Activated naive CD8-positive, alpha-beta T cell treated with anti-CD3 and anti-CD28 coated beads, Interleukin-2, amount 10 ng/mL, durations not matched to agents 7 days and 5 days (primary cell): ENCODE data around the gene GIMAP1. TPM values are rescaled to one million over a fixed set of nuclear protein-coding genes. Genes with fewer than 3 reads are reported as not detected.

Source experiments
- ATAC-seq: fragments of 150-1000 bp; cut with Tn5 transposase; one replicate; pipeline ENCODE4 v1.10.0; 2021; ENCODE audit warnings: low read depth, moderate library complexity
- POLR2A ChIA-PET: fragments of 350-600 bp; sonication (Branson Sonifier 250); formaldehyde crosslinking; loops from one replicate; lab custom pipeline; 2021; ENCODE audit warnings: antibody characterized with exemption; lab: Charles Lee
- DNase-seq: peaks from one replicate; pipeline ENCODE4 v3.0.0; 2021
- H3K27ac Mint-ChIP-seq: one replicate; pipeline ENCODE4 v1.8.0; 2022; ENCODE audit warnings: mild to moderate bottlenecking, mixed read lengths
- H3K27me3 Mint-ChIP-seq: one replicate; pipeline ENCODE4 v1.8.0; 2022; ENCODE audit warnings: mild to moderate bottlenecking, moderate library complexity, mixed read lengths
- H3K36me3 Mint-ChIP-seq: one replicate; pipeline ENCODE4 v1.8.0; 2021; ENCODE audit warnings: mild to moderate bottlenecking, mixed read lengths
- H3K4me1 Mint-ChIP-seq: one replicate; pipeline ENCODE4 v1.8.0; 2021; ENCODE audit warnings: mixed read lengths
- H3K4me3 Mint-ChIP-seq: one replicate; pipeline ENCODE4 v1.8.0; 2022; ENCODE audit warnings: mild to moderate bottlenecking, moderate library complexity, mixed read lengths
- H3K9me3 Mint-ChIP-seq: one replicate; pipeline ENCODE4 v1.8.0; 2021; ENCODE audit warnings: mixed read lengths
- total RNA-seq, 2 experiments: library from RNA; stranded (reverse); gene quantifications; one replicate each; pipeline ENCODE4 v1.2.3, GENCODE V29; 2021

The GIMAP1 gene
- total RNA-seq, 2 experiments from 2014 or later, result 42.1 to 43.0 TPM

DNA sequence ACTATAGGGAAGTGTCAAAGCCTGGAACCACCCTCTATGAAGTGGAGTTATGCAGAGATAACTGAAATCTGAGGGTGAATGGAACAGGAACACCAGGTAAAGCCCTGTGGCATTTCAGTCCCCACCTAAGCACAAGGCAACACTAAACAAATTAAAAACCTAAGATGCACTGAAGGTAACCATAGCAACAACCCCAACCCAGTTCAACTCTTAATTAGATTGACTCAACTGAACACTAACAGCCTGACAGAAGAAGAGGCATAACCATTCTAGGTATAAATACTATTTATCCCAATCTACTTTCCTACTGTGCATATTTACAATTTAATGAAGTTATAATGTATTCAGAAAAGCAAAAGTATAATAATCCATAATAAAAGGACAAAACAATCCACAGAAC lies 11.6 kb downstream of the GIMAP1 start:
- H3K9me3 Mint-ChIP-seq, result peaks cover 30% of the 10 kb centered on the region
- no peak overlapping the region for H3K4me3 Mint-ChIP-seq
- POLR2A ChIA-PET, result interaction anchor here (0.9 kb wide), 1 partner anchor 11 kb away, joined by 4 read pairs; no protein-coding TSS in a partner anchor
- DNase-seq, result no peak
- H3K36me3 Mint-ChIP-seq, result peaks cover 65% of the 10 kb centered on the region
- H3K4me1 Mint-ChIP-seq, result peaks cover 53% of the 10 kb centered on the region
- ATAC-seq, result no peak
- H3K27ac Mint-ChIP-seq, result no peak overlapping the region
- H3K27me3 Mint-ChIP-seq, result no peaks in the 10 kb centered on the region

DNA sequence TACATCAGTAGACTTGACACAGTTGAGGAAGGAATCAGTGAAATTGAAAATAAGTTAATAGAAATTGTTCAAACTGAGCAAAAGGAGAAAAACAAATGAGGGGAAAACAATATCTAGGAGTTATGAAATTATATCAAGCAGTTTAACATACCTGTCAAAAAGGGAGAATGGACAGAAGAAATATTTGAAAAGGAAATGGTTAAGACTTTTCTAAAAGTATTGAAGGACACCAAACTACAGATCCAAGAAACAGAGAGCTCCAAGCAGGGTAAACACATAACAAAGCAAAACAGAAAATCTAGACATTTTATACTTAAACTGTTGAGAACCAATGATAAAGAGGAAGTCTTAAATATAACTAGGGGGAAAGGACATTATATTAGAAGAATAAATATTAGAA lies 12.2 kb downstream of the GIMAP1 start:
- Mint-ChIP-seq H3K9me3 (peaks cover 30% of the 10 kb centered on the region), H3K4me1 (peaks cover 54% of the 10 kb centered on the region)

DNA sequence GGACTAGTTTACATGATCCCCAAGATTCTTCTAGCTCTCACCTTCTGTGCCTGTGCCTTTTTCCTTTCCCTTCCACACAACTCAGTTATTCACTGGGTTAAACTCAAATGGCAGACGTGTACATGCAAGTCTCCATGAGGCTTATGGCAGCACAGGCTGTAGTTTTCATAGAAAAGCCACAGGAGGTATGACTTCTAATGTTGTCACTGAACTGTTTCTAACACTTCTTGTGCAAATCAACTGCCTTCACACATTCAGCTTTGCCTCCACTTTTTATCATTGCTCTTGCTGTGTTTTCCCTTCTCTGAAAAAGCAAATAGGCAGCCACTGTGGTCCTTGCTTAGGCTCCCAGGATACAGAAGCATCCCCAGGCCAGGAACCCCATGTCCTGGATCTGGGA lies 15.5 kb downstream of the GIMAP1 start:
- Mint-ChIP-seq H3K36me3 (peaks cover 28% of the 10 kb centered on the region), H3K4me1 (peaks cover 72% of the 10 kb centered on the region), H3K27me3 (no peaks in the 10 kb centered on the region), H3K4me3 (peak overlapping the region; percentile 80), H3K27ac (peak overlapping the region; percentile 97), H3K9me3 (peaks cover 16% of the 10 kb centered on the region)
- POLR2A ChIA-PET, result interaction anchor here (0.8 to 4.4 kb wide), 16 partner anchors 9 to 283 kb away, joined by 3 to 37 read pairs (median 6); partner anchors contain the start of genes GIMAP1, GIMAP2, GIMAP4 and GIMAP6
- ATAC-seq (peak; percentile 68), DNase-seq (no peak)

More for the DNA sequence above, 12.2 kb downstream of the GIMAP1 start:
- Mint-ChIP-seq H3K4me3 (no peak overlapping the region), H3K36me3 (peaks cover 59% of the 10 kb centered on the region), H3K27ac (no peak overlapping the region), H3K27me3 (no peaks in the 10 kb centered on the region)
- ATAC-seq (no peak), DNase-seq (no peak)
- POLR2A ChIA-PET, result interaction anchor here (0.9 kb wide), 1 partner anchor 9 kb away, joined by 3 read pairs; the partner anchor contains the start of gene GIMAP5

DNA sequence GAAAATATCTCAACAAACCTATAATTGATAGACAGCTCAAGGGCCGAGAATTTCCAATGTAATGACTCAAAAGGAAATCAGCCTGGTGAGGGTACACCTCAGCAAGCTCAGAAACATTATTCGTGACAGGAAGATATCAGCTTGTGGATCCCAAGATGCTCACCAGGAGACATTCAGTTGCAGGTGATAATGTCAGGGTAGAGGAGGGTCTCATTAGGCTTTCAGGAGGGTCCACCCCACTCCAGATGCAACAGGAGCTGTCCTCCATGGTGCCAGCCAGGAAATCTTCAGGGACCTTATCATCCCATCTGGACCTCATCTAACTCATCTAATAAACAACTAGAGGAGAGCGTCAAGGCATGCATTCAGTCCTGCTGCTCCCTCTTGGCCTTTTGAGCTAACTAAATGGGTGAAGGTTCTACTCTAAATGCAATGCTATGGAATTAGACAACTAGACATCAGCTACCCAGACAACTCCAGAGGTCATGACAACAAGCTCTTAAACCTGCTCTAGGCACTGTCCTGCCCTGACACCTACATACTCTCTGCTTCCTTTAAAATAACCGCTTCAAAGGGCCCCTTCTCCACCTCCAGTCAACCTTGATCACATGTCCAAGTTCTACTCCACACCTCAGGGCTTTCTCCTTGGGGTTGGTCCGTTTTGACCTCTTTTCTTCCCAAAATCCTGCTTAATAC lies 16.5 kb downstream of the GIMAP1 start:
- Mint-ChIP-seq H3K27me3 (no peaks in the 10 kb centered on the region), H3K36me3 (peaks cover 20% of the 10 kb centered on the region), H3K9me3 (peaks cover 10% of the 10 kb centered on the region), H3K27ac (peak overlapping the region; percentile 97), H3K4me1 (peaks cover 67% of the 10 kb centered on the region), H3K4me3 (peak overlapping the region; percentile 80)
- peak; percentile 24 for ATAC-seq
- no peak for DNase-seq
- POLR2A ChIA-PET, result interaction anchor here (0.6 to 4.4 kb wide), 15 partner anchors 8 to 284 kb away, joined by 3 to 37 read pairs (median 6); partner anchors contain the start of genes GIMAP1, GIMAP2, GIMAP4 and GIMAP6

DNA sequence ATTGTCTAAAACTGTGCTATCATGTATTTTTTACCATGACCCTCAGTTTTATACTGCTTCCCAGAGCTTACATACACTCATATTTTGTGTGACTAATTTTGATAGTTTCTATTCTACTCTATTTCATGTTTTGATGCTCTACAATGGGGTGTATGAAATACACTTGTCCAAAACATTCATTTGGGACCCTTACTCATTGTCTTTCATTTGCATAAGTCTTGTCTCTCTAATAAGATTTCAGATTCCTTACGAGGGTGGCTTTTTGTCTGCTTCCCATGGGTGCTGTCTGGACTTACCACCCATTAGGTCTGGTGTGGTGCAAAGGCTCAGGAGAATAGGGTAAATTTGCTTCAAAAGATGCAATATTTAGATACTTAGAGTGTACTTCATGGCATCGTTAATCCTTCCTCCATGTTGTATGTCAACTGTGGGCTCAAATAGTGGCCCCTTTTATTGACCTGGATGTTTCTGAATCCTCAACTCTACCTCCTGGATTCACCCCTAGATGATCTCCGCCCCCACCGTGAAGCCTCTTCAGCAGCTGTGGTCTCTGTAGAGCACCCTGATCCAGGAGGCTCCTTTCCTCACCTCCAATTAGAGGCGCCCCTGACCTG lies 17.2 kb downstream of the GIMAP1 start:
- ATAC-seq (no peak), DNase-seq (no peak)
- POLR2A ChIA-PET, result interaction anchor here (1.7 to 4.4 kb wide), 7 partner anchors 10 to 284 kb away, joined by 4 to 37 read pairs (median 14); partner anchors contain the start of genes GIMAP1, GIMAP4 and GIMAP7
- H3K4me3 Mint-ChIP-seq, result peak overlapping the region; percentile 80
- H3K27ac Mint-ChIP-seq, result peak overlapping the region; percentile 97
- peaks cover 6% of the 10 kb centered on the region for H3K9me3 Mint-ChIP-seq
- H3K36me3 Mint-ChIP-seq, result peaks cover 20% of the 10 kb centered on the region
- peaks cover 66% of the 10 kb centered on the region for H3K4me1 Mint-ChIP-seq
- no peaks in the 10 kb centered on the region for H3K27me3 Mint-ChIP-seq

DNA sequence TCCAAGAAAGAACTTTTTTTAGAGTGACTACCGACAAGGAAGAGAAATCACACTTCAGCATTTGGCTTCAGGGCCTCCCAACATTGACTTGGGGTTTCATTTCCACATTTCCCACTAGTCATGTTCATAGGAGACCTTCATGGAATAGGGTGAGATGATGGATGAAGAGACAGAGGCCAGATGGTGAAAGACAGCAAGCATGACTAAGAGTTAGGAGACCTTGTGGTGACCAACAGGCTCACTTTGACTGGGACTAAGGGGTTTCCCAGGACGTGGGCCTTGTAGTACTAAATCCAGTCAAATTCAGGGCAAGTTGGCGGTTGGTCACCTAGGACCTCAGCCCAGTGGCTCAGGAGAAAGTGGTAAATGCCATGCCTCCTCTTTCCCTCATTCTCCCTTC lies 17.8 kb downstream of the GIMAP1 start:
- peaks cover 65% of the 10 kb centered on the region for H3K4me1 Mint-ChIP-seq
- DNase-seq, result no peak

DNA sequence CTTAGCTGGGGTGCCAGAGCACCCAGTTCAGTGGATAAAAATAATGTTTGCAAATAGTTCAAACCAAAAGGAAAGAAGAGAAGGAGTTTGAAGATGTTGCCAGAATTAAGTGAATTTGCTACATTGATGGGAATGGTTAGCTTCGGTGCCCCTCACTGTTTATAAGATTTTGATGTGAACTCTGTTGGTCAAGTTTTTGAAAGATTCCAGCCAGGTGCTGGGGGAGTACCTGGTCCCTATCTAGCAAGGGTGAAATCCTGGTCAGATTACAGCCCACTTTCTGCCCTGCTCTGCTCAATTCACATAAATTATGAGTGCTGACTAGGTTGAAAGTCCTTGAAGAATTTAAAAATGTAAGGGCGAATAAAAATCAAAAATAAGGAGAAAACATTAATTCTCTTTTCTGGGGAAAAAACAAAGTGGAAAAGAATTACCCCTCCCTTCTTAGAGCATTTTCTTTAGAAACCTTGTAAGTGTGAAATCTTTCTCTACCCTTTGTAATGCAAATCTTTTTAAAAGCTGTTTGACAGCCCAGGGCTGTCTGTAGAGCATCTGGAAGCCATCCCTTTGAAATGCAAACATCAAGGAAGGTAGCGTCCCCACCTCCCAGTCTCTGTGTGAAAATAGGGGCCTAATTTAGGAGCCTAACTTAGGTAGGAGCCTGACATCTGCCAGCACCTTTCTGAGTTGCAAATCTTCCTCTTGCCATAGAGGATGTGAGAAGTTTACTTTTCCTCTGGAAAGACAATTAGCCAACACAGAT lies 19.4 kb downstream of the GIMAP1 start:
- POLR2A ChIA-PET, result interaction anchor here (0.6 to 5.5 kb wide), 4 partner anchors 19 to 168 kb away, joined by 3 to 33 read pairs (median 10); partner anchors contain the start of genes GIMAP1 and GIMAP4
- H3K27me3 Mint-ChIP-seq, result no peaks in the 10 kb centered on the region
- H3K4me1 Mint-ChIP-seq, result peaks cover 68% of the 10 kb centered on the region
- ATAC-seq (no peak), DNase-seq (no peak)
- H3K9me3 Mint-ChIP-seq, result no peaks in the 10 kb centered on the region
- peak overlapping the region; percentile 98 for H3K4me3 Mint-ChIP-seq
- peaks cover 28% of the 10 kb centered on the region for H3K36me3 Mint-ChIP-seq
- H3K27ac Mint-ChIP-seq, result peak overlapping the region; percentile 98

More for the DNA sequence above, 17.8 kb downstream of the GIMAP1 start:
- Mint-ChIP-seq H3K27me3 (no peaks in the 10 kb centered on the region), H3K27ac (peak overlapping the region; percentile 98), H3K36me3 (peaks cover 20% of the 10 kb centered on the region), H3K9me3 (peaks cover 2% of the 10 kb centered on the region), H3K4me3 (no peak overlapping the region)
- no peak for ATAC-seq
- POLR2A ChIA-PET, result interaction anchor here (4.4 kb wide), 1 partner anchor 12 kb away, joined by 23 read pairs; no protein-coding TSS in a partner anchor

DNA sequence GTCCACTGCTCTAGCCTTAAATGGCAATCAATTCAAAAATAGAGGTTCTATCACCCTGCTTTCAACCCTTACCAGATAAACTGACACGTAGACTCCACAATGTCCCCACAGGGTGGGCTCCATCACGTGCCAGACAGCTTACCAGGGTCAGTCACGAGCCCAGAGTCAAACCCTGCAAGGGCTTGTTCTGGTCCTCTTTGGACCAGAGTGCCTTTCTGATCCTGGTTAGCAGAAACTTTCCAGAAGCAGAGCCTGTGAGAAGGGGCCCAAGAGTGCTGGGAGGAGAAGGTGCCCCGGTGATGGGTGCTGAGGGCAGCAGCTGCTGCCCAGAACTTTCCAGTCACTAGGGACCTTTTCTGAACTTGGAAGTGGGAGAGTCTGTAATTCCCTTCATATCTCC lies 20.5 kb downstream of the GIMAP1 start:
- peak overlapping the region; percentile 98 for H3K27ac Mint-ChIP-seq
- no peaks in the 10 kb centered on the region for H3K27me3 Mint-ChIP-seq
- no peak for DNase-seq
- ATAC-seq, result peak; percentile 8
- H3K36me3 Mint-ChIP-seq, result peaks cover 36% of the 10 kb centered on the region
- H3K9me3 Mint-ChIP-seq, result no peaks in the 10 kb centered on the region
- peak overlapping the region; percentile 98 for H3K4me3 Mint-ChIP-seq
- POLR2A ChIA-PET, result interaction anchor here (0.6 to 5.5 kb wide), 12 partner anchors 8 to 567 kb away, joined by 3 to 35 read pairs (median 11); partner anchors contain the start of genes GIMAP1, GIMAP2, GIMAP6 and GIMAP8
- peaks cover 71% of the 10 kb centered on the region for H3K4me1 Mint-ChIP-seq

DNA sequence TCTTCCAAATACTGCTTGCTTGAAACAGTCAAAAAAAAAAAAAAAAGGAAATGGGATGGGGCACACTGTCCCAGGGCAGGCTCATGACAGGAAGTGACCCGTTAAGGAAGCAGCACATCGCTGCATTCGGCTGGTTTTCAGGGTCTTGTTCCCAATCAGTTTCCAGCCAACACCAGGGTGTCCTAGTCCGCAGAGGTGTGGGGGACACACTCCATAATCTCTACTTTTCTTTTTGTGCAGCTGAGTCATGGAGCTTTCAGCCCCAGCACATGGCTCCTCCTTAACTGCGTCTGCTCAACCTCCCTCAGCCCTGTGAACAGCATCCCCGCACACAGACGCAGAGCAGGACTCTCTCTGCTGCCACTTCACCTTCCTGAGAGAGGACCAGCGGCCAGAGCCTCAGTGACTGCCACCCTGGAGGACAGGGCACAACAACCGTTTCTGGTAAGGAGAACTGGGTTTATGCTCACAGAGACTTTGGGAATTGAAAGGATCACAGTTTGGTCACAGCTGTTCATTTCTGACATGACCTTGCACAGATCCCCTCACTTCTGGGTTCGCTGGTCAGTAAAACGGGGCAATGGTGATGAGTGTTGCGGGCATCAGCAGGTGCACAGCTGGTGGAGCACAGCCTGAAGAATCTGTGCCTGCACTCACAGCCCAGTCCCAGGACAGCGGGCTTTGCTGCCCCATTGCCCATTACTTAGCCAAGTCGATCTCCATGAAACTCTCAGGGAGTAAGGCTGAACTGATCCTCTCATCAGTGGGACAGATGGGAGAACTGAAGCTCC lies 21.0 kb downstream of the GIMAP1 start, which contains the start of gene GIMAP5:
Gene GIMAP5, plus strand, starts transcription at position 154 of the 791 bp plus-strand sequence. CDS start 3,467 bp downstream, outside the sequence.
- peaks cover 42% of the 10 kb centered on the region for H3K36me3 Mint-ChIP-seq
- POLR2A ChIA-PET, result interaction anchor here (0.6 to 5.5 kb wide), 19 partner anchors 9 to 566 kb away, joined by 3 to 35 read pairs (median 8); partner anchors contain the start of genes GIMAP1, GIMAP2, GIMAP4 and GIMAP6
- H3K27ac Mint-ChIP-seq, result peak within 1 kb of the TSS; percentile 98
- H3K27me3 Mint-ChIP-seq, result no peaks in the 10 kb centered on the region
- H3K4me1 Mint-ChIP-seq, result peaks cover 72% of the 10 kb centered on the region
- ATAC-seq (peak; percentile 77), DNase-seq (peak; percentile 67)
- H3K9me3 Mint-ChIP-seq, result no peaks in the 10 kb centered on the region
- peak within 1 kb of the TSS; percentile 98 for H3K4me3 Mint-ChIP-seq

DNA sequence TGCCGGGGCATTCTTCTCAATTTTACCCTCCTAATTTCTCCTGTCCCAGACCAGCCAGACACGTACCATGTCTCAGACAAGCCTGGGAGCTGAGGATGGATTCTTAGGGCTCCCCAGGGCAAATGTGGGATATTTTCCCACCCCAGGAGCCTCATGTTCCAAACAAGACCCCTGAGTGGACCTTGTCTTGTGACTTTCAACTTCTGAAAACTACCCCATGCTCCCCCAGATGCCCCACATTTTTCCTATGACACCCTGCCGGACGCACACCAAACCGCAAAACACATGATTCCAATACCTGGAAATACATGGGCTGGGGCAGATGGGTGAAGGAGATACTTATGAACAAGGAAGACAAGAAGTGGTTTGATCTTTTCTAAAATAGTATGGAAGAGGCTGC lies 21.7 kb downstream of the GIMAP1 start:
- no peaks in the 10 kb centered on the region for H3K27me3 Mint-ChIP-seq
- DNase-seq, result no peak
- H3K27ac Mint-ChIP-seq, result peak overlapping the region; percentile 98
- H3K36me3 Mint-ChIP-seq, result peaks cover 48% of the 10 kb centered on the region
- peak overlapping the region; percentile 98 for H3K4me3 Mint-ChIP-seq
- H3K4me1 Mint-ChIP-seq, result peaks cover 71% of the 10 kb centered on the region
- POLR2A ChIA-PET, result interaction anchor here (0.6 to 5.5 kb wide), 20 partner anchors 8 to 902 kb away, joined by 3 to 35 read pairs (median 8); partner anchors contain the start of genes GIMAP1, GIMAP2, GIMAP4 and GIMAP6
- ATAC-seq, result no peak
- H3K9me3 Mint-ChIP-seq, result no peaks in the 10 kb centered on the region

DNA sequence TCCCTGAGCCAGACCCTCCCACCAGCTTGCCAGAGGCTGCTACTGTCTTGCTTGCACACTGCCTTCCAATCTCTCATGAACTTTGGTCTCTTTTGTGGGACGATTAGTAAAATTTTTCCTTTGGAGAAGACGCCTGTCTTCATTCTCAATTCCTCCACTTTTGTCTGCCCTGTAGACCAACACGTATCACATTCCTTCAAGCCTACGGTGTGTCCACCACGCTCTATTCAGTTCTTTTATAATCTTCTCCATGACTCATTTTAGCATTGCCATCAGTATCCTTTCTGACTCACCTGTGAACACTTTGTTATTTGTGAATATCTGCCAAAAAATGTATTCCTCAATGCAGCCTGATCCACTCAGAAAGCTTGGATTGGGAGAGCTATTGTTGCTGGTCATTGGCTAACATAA lies 22.2 kb downstream of the GIMAP1 start:
- Mint-ChIP-seq H3K9me3 (no peaks in the 10 kb centered on the region), H3K36me3 (peaks cover 53% of the 10 kb centered on the region), H3K27me3 (no peaks in the 10 kb centered on the region), H3K4me1 (peaks cover 71% of the 10 kb centered on the region), H3K4me3 (peak overlapping the region; percentile 98), H3K27ac (peak overlapping the region; percentile 98)
- POLR2A ChIA-PET, result interaction anchor here (0.6 to 5.5 kb wide), 18 partner anchors 8 to 903 kb away, joined by 3 to 35 read pairs (median 8); partner anchors contain the start of genes GIMAP1, GIMAP2, GIMAP4 and GIMAP6
- ATAC-seq (no peak), DNase-seq (no peak)
